Measurements from ENCODE around the gene LRRC39. TPM values are rescaled to one million over a fixed set of nuclear protein-coding genes. Genes with fewer than 3 reads are reported as not detected.
"Not testable (repeated sequence)": the region's sequence is repeated elsewhere in the genome, so short reads cannot be mapped to it uniquely, and the experiment has no call there.

LRRC39 gene
- 213 TPM for polyA plus RNA-seq (ENCODE audit: insufficient read length)

DNA sequence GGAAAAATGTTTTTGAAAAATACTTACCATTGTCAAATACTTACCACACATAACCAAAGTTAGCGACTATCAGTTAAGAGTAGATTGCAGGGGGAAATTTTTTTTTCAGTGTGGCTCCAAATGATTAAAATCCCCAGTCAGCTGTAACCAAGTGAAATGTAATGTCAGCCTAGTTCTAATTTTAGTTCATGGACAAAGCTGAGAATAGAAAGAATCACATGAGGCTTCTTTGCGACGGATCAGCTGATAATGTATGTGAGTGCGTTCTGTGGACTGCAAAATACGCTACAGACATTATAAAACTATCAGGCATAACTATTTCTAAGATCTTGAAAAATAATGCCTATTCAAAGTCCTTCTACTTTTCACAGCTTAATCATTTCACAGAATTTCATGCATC, at the start of gene LRRC39:
LRRC39 (minus strand) TSS at position 166 of the 400 bp plus-strand sequence. CDS start 9,740 bp downstream, outside the sequence.
- DNase-seq = peak; percentile 10

DNA sequence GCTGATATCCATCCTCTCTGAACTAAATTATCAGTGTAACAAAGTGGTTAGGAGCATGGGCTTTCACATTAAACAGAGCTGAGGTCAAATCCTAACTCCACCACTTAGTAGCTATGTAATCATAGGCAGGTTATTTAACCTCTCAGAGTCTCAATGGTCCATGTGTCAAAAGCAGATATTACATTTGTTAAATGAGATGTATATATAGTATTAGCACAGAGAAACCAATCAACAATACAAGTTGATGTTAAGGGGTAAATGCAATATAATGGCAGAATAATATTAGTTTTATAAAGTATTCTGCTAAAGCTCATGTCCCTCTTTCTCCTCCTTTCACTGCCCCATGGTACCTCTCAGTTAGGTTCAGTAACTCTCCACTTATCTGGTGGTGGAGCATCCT, 44.4 kb upstream of the LRRC39 start:
- no peak for DNase-seq

- no peak for DNase-seq
Measured at GRCh38 chr1:100219883-100220282, 41.8 kb upstream of the LRRC39 start.

DNA sequence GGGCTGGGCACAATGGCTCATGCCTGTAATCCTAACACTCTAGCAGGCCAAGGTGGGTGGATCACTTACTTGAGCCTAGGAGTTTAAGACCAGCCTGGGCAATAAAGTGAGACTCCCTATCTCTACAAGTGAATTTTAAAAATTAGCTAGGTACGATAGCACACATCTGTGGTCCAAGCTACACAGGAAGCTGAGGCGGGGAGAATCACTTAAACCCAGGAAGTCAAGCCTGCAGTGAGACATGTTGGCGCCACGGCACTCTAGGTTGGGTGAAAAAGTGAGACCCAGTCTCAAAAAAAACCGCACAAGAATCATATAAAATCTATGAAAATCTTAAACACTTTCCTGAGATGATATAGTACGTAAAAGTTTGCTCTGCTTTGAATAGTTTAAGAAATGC, 41.4 kb upstream of the LRRC39 start:
- no peak for DNase-seq

- no peak for DNase-seq
Measured at GRCh38 chr1:100217834-100218233, 39.8 kb upstream of the LRRC39 start.

DNA sequence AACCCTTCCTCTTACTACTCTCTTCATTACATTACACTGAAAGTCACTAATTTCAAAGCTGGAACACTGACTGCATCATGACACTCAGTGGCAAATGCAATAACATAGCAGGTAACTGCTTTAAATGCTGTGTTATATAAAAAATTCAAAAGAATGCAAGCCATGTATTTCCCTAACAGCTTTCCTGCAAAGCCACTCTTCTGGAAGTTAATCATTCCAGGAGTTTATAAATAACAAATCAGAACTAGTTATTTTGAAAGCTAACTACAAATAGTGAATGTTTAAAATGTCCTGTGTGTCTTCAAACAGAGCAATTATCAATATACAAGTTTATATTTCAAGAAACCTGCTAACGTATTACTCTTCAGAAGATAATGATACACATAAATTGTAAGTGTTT, 37.0 kb upstream of the LRRC39 start:
- no peak for DNase-seq

DNA sequence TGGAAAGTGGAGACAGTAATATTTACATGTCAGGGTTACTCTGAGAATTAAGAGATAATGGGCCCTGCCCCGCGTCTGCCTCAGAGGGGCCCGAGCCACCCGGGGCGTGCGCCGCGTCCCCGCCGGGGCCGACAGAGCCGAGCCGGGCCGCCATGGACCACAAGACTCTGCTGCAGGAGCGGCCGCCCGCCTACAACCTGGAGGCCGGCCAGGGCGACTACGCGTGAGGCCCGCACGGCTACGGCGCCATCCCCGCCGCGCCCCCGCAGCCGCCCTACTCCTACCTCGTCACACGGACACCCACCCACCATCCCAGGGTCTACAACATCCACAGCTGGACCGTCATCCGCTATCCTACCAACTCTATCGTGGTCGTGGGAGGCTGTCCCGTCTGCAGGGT, 35.1 kb upstream of the LRRC39 start:
- DNase-seq = no peak

GRCh38 chr1:100206301-100206700, 28.2 kb upstream of the LRRC39 start:
- no peak for DNase-seq

- not testable (repeated sequence) for DNase-seq
Measured at GRCh38 chr1:100205593-100205992, 27.5 kb upstream of the LRRC39 start.

DNA sequence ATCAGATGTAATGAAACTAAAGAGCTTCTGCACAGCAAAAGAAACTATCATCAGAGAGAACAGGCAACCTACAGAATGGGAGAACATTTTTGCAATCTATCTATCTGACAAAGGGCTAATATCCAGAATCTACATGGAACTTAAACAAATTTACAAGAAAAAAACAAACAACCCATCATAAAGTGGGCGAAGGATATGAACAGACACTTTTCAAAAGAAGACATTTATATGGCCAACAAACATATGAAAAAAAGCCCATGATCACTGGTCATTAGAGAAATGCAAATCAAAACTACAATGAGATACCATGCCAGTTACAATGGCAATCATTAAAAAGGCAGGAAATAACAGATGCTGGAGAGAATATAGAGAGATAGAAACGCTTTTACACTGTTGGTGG, 27.0 kb upstream of the LRRC39 start:
- not testable (repeated sequence) for DNase-seq

DNA sequence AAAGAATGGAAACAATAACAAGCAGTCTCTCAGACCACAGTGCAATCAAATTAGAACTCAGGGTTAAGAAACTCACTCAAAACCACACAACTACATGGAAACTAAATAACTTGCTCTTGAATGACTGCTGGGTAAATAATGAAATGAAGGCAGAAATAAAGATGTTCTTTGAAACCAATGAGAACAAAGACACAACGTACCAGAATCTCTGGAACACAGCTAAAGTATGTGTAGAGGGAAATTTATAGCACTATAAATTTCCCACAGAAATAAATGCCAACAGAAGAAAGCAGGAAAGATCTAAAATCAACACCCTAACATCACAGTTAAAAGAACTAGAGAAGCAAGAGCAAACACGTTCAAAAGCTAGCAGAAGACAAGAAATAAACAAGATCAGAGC, 24.6 kb upstream of the LRRC39 start:
- DNase-seq = not testable (repeated sequence)

DNA sequence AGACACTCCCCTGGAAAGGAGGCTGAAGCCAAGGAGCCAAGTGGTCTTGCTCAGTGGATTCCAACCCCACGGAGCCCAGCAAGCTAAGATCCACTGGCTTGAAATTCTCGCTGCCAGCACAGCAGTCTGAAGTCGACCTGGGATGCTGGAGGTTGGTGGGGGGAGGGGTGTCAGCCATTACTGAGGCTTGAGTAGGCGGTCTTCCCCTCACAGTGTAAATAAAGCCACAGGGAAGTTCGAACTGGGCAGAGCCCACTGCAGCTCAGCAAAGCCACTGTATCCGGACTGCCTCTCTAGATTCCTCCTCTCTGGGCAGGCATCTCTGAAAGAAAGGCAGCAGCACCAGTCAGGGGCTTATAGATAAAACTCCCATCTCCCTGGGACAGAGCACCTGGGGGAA, 22.0 kb upstream of the LRRC39 start:
- not testable (repeated sequence) for DNase-seq

GRCh38 chr1:100198596-100198995, 20.5 kb upstream of the LRRC39 start:
- DNase-seq = no peak

GRCh38 chr1:100188617-100189016, 10.6 kb upstream of the LRRC39 start:
- peak; percentile 13 for DNase-seq

GRCh38 chr1:100187912-100188311, 9.9 kb upstream of the LRRC39 start:
- DNase-seq = no peak

DNA sequence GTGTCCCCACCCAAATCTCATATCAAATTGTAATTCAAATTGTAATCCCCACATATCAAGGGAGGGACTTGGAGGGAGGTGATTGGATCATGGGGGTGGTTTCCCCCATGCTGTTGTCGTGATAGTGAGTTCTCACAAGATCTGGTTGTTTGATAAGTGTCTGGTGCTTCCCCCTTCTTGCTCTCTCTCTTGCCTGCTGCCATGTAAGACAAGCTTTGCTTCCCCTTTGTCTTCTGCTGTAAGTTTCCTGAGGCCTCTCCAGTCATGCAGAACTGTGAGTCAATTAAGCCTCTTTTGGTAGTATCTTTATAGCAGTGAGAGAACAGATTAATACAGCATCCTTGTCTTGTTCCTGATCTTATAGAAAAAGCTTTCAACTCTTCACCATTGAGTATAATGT, 6.5 kb upstream of the LRRC39 start:
- DNase-seq = no peak

DNA sequence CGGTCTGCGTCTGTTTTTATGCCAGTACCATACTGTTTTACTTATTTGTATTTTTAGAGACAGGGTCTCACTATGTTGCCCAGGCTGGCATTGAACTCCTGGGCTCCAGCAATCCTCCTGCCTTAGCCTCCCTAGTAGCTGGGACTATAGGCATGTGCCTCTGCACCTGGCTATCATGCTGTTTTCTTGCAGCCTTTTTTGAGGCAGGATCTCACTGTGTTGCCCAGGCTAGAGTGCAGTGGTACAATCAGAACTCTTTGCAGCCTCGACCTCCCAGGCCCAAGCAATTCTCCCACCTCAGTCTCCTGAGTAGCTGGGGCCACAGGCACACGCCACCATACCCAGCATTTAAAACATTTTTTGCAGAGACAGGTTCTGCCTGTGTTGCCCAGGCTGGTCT, 5.3 kb upstream of the LRRC39 start:
- DNase-seq = no peak

DNA sequence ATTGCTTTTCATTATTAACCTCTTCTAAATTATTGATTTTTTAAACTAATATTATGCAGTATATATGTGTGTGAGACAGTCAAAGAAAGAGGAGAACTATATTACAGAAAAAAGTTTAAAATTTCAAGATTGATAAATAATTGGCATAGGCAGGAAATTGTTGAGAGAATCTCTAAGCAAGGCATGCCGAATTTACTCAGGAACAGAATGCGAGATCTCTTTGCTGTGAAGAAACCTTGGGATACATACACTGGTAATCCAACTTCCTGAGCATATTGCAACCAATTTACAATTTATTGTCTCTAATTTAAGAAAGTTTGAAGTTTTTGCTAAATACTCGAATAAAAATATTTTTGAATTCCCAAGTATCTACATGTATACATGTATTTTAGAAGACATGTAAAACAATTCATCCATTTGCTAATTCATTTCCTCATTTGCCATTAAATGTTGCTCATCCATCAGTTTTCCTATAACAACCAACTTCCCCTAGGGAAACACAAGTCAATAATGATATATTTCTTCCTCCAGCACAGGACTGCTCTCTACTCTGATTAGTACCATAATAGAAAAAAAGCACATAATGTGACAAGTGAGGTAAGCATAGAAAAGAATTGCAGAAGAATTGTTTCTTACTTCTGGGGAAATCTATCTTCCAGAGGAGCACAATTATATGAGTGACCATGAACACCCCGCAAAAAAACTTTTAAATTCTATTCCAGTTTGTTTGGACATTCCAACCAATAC, 588 bp downstream of the LRRC39 start:
- no peak for DNase-seq

- DNase-seq = no peak
Measured at GRCh38 chr1:100168051-100168450, 10.0 kb downstream of the LRRC39 start.

GRCh38 chr1:100164702-100165101, 13.4 kb downstream of the LRRC39 start:
- no peak for DNase-seq

- peak; percentile 13 for DNase-seq
Measured at GRCh38 chr1:100164216-100164615, 13.8 kb downstream of the LRRC39 start.

DNA sequence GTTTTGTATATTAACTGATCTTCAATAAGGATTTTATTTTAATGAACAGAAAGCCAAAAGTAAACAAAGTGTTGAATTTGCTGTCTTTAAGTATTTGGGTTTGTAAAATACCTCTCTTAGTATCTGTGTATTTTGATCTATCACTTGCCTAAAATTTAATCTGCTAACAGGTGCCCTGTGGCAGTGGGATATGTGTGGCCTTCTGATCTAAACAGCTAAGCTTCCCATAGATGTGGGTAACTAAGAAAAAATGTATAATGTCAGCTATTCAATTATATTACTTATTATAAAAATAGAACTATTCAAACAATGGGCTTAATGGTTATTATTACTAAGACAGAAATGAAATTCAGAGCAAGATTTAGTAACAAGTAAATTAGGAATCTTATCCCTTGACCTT, 15.2 kb downstream of the LRRC39 start:
- no peak for DNase-seq

- no peak for DNase-seq
Measured at GRCh38 chr1:100152271-100152670, 25.8 kb downstream of the LRRC39 start.

- no peak for DNase-seq
Measured at GRCh38 chr1:100151679-100152078, 26.4 kb downstream of the LRRC39 start.

GRCh38 chr1:100147875-100148274, 30.2 kb downstream of the LRRC39 start:
- no peak for DNase-seq
